ENCODE data around the gene SPDYE3.
"Not testable (repeated sequence)": the region's sequence is repeated elsewhere in the genome, so short reads cannot be mapped to it uniquely, and the experiment has no call there.

DNA sequence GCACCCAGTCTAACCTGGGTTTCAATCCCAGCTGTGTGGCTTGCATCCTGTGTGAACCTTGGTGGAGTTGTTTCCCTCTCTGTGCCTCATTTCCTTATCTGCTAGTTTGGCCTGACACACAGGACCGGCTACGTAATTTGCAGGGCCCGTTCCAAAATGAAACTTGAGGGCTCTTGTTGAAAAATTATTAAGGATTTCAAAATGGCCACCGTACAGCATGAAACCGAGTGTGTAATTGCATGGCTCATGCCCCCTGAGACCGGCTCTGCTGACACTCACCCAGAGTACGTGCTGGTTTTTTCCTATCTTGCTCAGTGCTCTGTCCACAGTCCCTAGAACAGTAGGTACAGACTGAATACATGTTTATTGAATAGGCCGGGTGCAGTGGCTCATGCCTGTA is 24.4 kb upstream of the SPDYE3 start:
- TF ChIP-seq NCOA5 (CRISPR knock-in tag; IDR thresholded peaks at IDR 0.05); ZNF326 (CRISPR knock-in tag; IDR thresholded peaks at IDR 0.05; ENCODE audit: borderline replicate concordance); KDM2A (CRISPR knock-in tag; IDR thresholded peaks at IDR 0.05; ENCODE audit: borderline replicate concordance, low read depth); RFXANK (CRISPR knock-in tag; IDR thresholded peaks at IDR 0.05); SMC3 (IDR thresholded peaks at IDR 0.05; ENCODE audit: low read length); ZBTB42 (CRISPR knock-in tag; IDR thresholded peaks at IDR 0.05); POLR2AphosphoS5 (IDR thresholded peaks at IDR 0.05; ENCODE audit: low read depth, low read length); HCFC1 (IDR thresholded peaks at IDR 0.05; ENCODE audit: low read depth, low read length); ZFP37 (CRISPR knock-in tag; IDR thresholded peaks at IDR 0.05; ENCODE audit: borderline replicate concordance); ZNF530 (CRISPR knock-in tag; IDR thresholded peaks at IDR 0.05; ENCODE audit: low read depth): not testable (repeated sequence)
- TF ChIP-seq, protein P1, sequence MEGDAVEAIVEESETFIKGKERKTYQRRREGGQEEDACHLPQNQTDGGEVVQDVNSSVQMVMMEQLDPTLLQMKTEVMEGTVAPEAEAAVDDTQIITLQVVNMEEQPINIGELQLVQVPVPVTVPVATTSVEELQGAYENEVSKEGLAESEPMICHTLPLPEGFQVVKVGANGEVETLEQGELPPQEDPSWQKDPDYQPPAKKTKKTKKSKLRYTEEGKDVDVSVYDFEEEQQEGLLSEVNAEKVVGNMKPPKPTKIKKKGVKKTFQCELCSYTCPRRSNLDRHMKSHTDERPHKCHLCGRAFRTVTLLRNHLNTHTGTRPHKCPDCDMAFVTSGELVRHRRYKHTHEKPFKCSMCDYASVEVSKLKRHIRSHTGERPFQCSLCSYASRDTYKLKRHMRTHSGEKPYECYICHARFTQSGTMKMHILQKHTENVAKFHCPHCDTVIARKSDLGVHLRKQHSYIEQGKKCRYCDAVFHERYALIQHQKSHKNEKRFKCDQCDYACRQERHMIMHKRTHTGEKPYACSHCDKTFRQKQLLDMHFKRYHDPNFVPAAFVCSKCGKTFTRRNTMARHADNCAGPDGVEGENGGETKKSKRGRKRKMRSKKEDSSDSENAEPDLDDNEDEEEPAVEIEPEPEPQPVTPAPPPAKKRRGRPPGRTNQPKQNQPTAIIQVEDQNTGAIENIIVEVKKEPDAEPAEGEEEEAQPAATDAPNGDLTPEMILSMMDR (CRISPR knock-in tag; IDR thresholded peaks at IDR 0.05), result not testable (repeated sequence)

All from HepG2 (cell line).